Measurements from ENCODE around the gene FAM43B.

The FAM43B gene

DNA sequence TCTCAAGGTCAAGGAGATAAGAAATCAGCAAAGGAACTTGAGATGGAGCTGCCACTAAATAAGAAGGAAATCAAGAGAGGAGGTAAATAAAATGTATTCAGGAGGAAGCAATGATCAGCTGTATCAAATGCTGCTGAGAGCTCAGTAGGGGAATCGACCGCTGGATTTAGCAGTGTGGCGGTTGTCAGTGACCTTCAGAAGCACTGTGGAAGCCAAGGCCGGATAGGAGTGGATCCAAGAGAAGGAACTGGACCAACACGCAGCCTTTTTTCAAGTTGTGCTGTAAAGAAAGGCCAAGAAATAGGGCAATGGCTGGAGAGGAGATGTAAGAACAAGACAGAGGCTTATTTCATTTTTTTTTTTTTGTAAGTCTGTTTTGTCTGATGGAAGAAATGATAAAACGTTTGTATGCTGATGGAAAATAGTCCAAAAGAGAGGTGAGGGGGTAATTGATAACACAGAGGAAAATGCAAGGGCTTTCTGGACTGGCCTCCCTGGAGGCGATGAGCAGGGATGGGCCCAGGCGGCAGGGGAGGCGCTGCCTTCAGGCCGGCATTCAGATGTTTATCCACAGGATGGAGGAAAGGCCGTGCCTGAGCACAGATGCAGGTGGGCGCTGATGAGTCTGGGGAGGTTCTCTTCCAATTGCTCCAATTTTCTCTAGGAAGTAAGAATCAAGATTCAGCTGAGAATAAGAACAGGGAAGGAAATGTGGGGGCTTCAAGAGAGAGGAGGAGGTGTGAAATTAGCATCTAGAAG, 17.5 kb upstream of the FAM43B start:
- H3K4me3 ChIP-seq (ENCODE audit: low read length), result no peak overlapping the region
- DNase-seq (ENCODE audit: low read depth), result no peak

GRCh38 chr1:20538227-20538626, 14.1 kb upstream of the FAM43B start:
- TF ChIP-seq, protein P1, sequence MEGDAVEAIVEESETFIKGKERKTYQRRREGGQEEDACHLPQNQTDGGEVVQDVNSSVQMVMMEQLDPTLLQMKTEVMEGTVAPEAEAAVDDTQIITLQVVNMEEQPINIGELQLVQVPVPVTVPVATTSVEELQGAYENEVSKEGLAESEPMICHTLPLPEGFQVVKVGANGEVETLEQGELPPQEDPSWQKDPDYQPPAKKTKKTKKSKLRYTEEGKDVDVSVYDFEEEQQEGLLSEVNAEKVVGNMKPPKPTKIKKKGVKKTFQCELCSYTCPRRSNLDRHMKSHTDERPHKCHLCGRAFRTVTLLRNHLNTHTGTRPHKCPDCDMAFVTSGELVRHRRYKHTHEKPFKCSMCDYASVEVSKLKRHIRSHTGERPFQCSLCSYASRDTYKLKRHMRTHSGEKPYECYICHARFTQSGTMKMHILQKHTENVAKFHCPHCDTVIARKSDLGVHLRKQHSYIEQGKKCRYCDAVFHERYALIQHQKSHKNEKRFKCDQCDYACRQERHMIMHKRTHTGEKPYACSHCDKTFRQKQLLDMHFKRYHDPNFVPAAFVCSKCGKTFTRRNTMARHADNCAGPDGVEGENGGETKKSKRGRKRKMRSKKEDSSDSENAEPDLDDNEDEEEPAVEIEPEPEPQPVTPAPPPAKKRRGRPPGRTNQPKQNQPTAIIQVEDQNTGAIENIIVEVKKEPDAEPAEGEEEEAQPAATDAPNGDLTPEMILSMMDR (IDR thresholded peaks at IDR 0.05; ENCODE audit: insufficient read depth, low read depth, low read length, missing control alignments), result no peak
- no peak for DNase-seq (ENCODE audit: low read depth)
- H3K4me3 ChIP-seq (ENCODE audit: low read length), result no peak overlapping the region

More for the DNA sequence above, 17.5 kb upstream of the FAM43B start:
- TF ChIP-seq, protein P1 (IDR thresholded peaks at IDR 0.05; ENCODE audit: insufficient read depth, low read depth, low read length, missing control alignments), result no peak

GRCh38 chr1:20538760-20539551, 13.4 kb upstream of the FAM43B start:
- TF ChIP-seq, protein P1 (IDR thresholded peaks at IDR 0.05; ENCODE audit: insufficient read depth, low read depth, low read length, missing control alignments), result no peak
- no peak overlapping the region for H3K4me3 ChIP-seq (ENCODE audit: low read length)
- no peak for DNase-seq (ENCODE audit: low read depth)

DNA sequence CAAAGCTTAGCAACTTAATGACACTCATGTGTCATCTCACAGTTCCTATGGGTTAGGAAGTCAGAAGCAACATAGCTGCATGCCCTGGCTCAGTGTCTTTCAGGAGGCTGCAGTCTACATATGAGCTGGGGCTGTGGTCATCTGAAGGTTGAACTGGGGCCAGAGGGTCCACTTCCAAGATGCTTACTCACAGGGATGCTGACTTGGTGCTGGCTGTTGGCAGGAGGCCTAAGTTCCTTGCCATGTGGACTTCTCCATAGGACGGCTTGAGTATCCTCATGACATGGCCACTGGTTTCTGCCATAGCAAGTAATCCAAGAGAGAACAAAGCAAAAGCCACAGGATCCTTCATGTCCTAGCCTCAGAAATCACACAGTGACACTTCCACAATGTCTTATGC, 12.1 kb upstream of the FAM43B start:
- DNase-seq (ENCODE audit: low read depth), result no peak
- no peak overlapping the region for H3K4me3 ChIP-seq (ENCODE audit: low read length)
- TF ChIP-seq, protein P1 (IDR thresholded peaks at IDR 0.05; ENCODE audit: insufficient read depth, low read depth, low read length, missing control alignments), result no peak

GRCh38 chr1:20546637-20547036, 5.7 kb upstream of the FAM43B start:
- no peak overlapping the region for H3K4me3 ChIP-seq (ENCODE audit: low read length)
- no peak for DNase-seq (ENCODE audit: low read depth)
- TF ChIP-seq, protein P1 (IDR thresholded peaks at IDR 0.05; ENCODE audit: insufficient read depth, low read depth, low read length, missing control alignments), result no peak

DNA sequence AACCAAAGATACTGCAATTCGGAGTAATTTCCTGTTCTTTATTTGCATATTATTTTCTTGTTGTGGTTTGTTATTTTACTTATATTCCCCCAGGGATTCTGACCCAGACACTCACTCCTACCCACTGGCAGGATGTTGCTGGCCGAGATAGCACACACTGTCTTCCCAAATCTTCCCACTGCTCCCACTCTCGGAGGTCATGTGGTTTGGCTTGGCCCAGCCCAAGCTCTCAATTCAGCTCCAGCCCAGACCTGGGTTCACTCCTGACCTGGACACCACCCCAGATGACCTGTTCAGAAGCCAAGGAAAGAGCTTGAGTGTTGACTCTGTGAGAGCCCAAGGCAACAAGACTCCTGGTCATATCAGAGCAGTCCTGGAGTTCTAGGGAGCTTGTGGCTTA, 1.2 kb upstream of the FAM43B start:
- no peak overlapping the region for H3K4me3 ChIP-seq (ENCODE audit: low read length)
- DNase-seq (ENCODE audit: low read depth), result no peak
- TF ChIP-seq, protein P1 (IDR thresholded peaks at IDR 0.05; ENCODE audit: insufficient read depth, low read depth, low read length, missing control alignments), result no peak
